ENCODE results near the gene ZNF81.
"Not testable (repeated sequence)": the region's sequence is repeated elsewhere in the genome, so short reads cannot be mapped to it uniquely, and the experiment has no call there.

Gene ZNF81

GRCh38 chrX:47844117-47844516 lies 7.4 kb downstream of the ZNF81 start:
- DNase-seq (ENCODE audit: low spot score), result no peak

GRCh38 chrX:47846040-47846439 lies 9.3 kb downstream of the ZNF81 start:
- DNase-seq (ENCODE audit: low spot score), result no peak

GRCh38 chrX:47849778-47850177 lies 13.1 kb downstream of the ZNF81 start:
- DNase-seq (ENCODE audit: low spot score), result no peak

GRCh38 chrX:47850389-47850788 lies 13.7 kb downstream of the ZNF81 start:
- DNase-seq (ENCODE audit: low spot score), result not testable (repeated sequence)

- DNase-seq (ENCODE audit: low spot score), result no peak
These were observed 14.2 kb downstream of the ZNF81 start for GRCh38 chrX:47850901-47851300.

GRCh38 chrX:47854474-47854873 lies 17.8 kb downstream of the ZNF81 start:
- no peak for DNase-seq (ENCODE audit: low spot score)

- DNase-seq (ENCODE audit: low spot score), result no peak
These were observed 23.0 kb downstream of the ZNF81 start for GRCh38 chrX:47859686-47860085.

- DNase-seq (ENCODE audit: low spot score), result no peak
These were observed 26.0 kb downstream of the ZNF81 start for GRCh38 chrX:47862680-47863079.

- no peak for DNase-seq (ENCODE audit: low spot score)
These were observed 26.5 kb downstream of the ZNF81 start for GRCh38 chrX:47863187-47863586.

GRCh38 chrX:47864300-47864699 lies 27.6 kb downstream of the ZNF81 start:
- DNase-seq (ENCODE audit: low spot score), result no peak

GRCh38 chrX:47864785-47865184 lies 28.1 kb downstream of the ZNF81 start:
- no peak for DNase-seq (ENCODE audit: low spot score)

GRCh38 chrX:47873123-47873522 lies 36.4 kb downstream of the ZNF81 start:
- no peak for DNase-seq (ENCODE audit: low spot score)

GRCh38 chrX:47877327-47877726 lies 40.6 kb downstream of the ZNF81 start:
- DNase-seq (ENCODE audit: low spot score), result no peak

GRCh38 chrX:47878198-47878597 lies 41.5 kb downstream of the ZNF81 start:
- no peak for DNase-seq (ENCODE audit: low spot score)

- DNase-seq (ENCODE audit: low spot score), result no peak
These were observed 42.8 kb downstream of the ZNF81 start for GRCh38 chrX:47879463-47879862.

GRCh38 chrX:47880927-47881326 lies 44.2 kb downstream of the ZNF81 start:
- DNase-seq (ENCODE audit: low spot score), result no peak

GRCh38 chrX:47885501-47885900 lies 48.8 kb downstream of the ZNF81 start:
- DNase-seq (ENCODE audit: low spot score), result no peak

- no peak for DNase-seq (ENCODE audit: low spot score)
These were observed 61.3 kb downstream of the ZNF81 start for GRCh38 chrX:47898024-47898423.

- DNase-seq (ENCODE audit: low spot score), result no peak
These were observed 64.1 kb downstream of the ZNF81 start for GRCh38 chrX:47900833-47901232.

GRCh38 chrX:47902161-47902560 lies 65.5 kb downstream of the ZNF81 start:
- no peak for DNase-seq (ENCODE audit: low spot score)

GRCh38 chrX:47915886-47916493 lies 79.3 kb downstream of the ZNF81 start:
- DNase-seq (ENCODE audit: low spot score), result no peak

GRCh38 chrX:47918274-47918673 lies 81.6 kb downstream of the ZNF81 start:
- no peak for DNase-seq (ENCODE audit: low spot score)

GRCh38 chrX:47927212-47927611 lies 90.5 kb downstream of the ZNF81 start:
- no peak for DNase-seq (ENCODE audit: low spot score)

GRCh38 chrX:47931970-47932369 lies 95.3 kb downstream of the ZNF81 start:
- not testable (repeated sequence) for DNase-seq (ENCODE audit: low spot score)

- no peak for DNase-seq (ENCODE audit: low spot score)
These were observed 97.2 kb downstream of the ZNF81 start for GRCh38 chrX:47933946-47934345.

Data from hepatic stellate cell (primary cell).